RWPE2 (cell line): ENCODE results near the gene LUZP1.

Source experiments
- ATAC-seq: fragments of 200-7000 bp; cut with Tn5 transposase; 3 replicates; pipeline ENCODE4 v1.9.1; 2021; ENCODE audit warnings: low read depth
- DNase-seq: peaks from one replicate; pipeline ENCODE4 v3.0.0-alpha.2; 2020; ENCODE audit warnings: low spot score
- H3K27ac ChIP-seq: fragments of 450-650 bp; 2 replicates; pipeline ENCODE4 v1.5.1; 2017; ENCODE audit warnings: mild to moderate bottlenecking; ENCODE audit not compliant: poor library complexity, severe bottlenecking
- H3K27me3 ChIP-seq: fragments of 250-450 bp; sonication (Bioruptor Pico); 2 replicates; pipeline ENCODE4 v1.5.1; 2021; ENCODE audit warnings: mild to moderate bottlenecking, moderate library complexity; ENCODE audit not compliant: insufficient read depth, poor library complexity, severe bottlenecking
- H3K36me3 ChIP-seq: fragments of 250-450 bp; sonication (Bioruptor Pico); 2 replicates; pipeline ENCODE4 v1.5.1; 2020; ENCODE audit warnings: low read depth, mild to moderate bottlenecking, moderate library complexity
- H3K4me1 ChIP-seq: fragments of 250-450 bp; sonication (Bioruptor Pico); 2 replicates; pipeline ENCODE4 v1.5.1; 2021; ENCODE audit warnings: mild to moderate bottlenecking, moderate library complexity; ENCODE audit not compliant: insufficient read depth, poor library complexity, severe bottlenecking
- H3K4me3 ChIP-seq: fragments of 250-450 bp; sonication (Bioruptor Pico); 2 replicates; pipeline ENCODE4 v1.5.1; 2021; ENCODE audit warnings: mild to moderate bottlenecking, moderate library complexity; ENCODE audit not compliant: severe bottlenecking
- H3K9me3 ChIP-seq: fragments of 250-450 bp; sonication (Bioruptor Pico); 2 replicates; pipeline ENCODE4 v1.5.1; 2021; ENCODE audit warnings: mild to moderate bottlenecking, moderate library complexity; ENCODE audit not compliant: severe bottlenecking
- CTCF ChIP-seq: fragments of 450-650 bp; IDR thresholded peaks from one replicate; pipeline ENCODE4 v1.5.1; 2017; ENCODE audit warnings: mild to moderate bottlenecking, moderate library complexity; ENCODE audit not compliant: poor library complexity, severe bottlenecking

The LUZP1 gene

DNA sequence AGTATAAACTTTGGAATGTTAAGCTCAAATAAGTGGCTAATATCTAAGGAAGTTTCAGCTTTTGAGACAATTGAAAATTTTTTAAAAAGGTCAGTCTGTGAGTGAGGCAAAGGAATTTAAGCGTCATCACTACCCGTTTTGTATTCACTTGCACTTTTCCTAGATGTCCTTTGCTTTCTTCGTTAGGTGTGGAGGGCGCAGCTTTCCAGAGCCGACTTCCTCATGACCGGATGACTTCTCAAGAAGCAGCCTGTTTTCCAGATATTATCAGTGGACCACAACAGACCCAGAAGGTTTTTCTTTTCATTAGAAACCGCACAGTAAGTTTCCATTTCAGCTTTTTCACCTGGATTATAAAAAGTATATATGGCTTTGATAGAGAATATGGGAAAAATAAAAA lies 118.5 kb downstream of the LUZP1 start:
- no peak for TF ChIP-seq CTCF
- no peak overlapping the region for H3K27ac ChIP-seq
- DNase-seq (no peak), ATAC-seq (no peak)
- no peaks in the 10 kb centered on the region for H3K27me3 ChIP-seq
- H3K4me1 ChIP-seq: peaks cover 16% of the 10 kb centered on the region
- peaks cover 76% of the 10 kb centered on the region for H3K36me3 ChIP-seq
- no peak overlapping the region for H3K4me3 ChIP-seq
- no peaks in the 10 kb centered on the region for H3K9me3 ChIP-seq

- ATAC-seq (peak; percentile 52; the same call in 2 of the 3 replicates), DNase-seq (no peak)
- Histone ChIP-seq H3K4me1 (peaks cover 36% of the 10 kb centered on the region), H3K36me3 (peaks cover 25% of the 10 kb centered on the region), H3K9me3 (no peaks in the 10 kb centered on the region), H3K27me3 (no peaks in the 10 kb centered on the region), H3K27ac (peak overlapping the region; percentile 36), H3K4me3 (no peak overlapping the region)
- no peak for TF ChIP-seq CTCF
These were observed 124.6 kb downstream of the LUZP1 start for GRCh38 chr1:23044035-23044434.

DNA sequence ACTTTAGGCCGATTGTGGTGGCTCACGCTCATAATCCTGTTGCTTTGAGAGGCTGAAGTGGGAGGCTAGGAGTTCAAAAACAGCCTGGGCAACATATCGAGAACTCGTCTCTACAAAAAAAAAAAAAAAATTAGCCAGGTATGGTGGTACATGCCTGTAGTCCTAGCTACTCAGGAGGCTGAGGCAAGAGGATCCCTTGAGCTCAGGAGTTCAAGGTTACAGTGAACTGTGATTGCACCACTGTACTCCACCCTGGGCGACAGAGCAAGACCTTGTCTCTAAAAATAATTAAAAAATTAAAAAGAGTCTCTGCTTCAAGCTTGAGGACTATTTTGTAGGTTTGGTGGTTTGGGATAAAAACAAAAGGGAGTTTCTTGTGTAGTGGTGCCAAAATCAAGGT lies 128.1 kb downstream of the LUZP1 start:
- H3K4me1 ChIP-seq: peaks cover 24% of the 10 kb centered on the region
- no peaks in the 10 kb centered on the region for H3K27me3 ChIP-seq
- no peak for TF ChIP-seq CTCF
- H3K9me3 ChIP-seq: no peaks in the 10 kb centered on the region
- H3K4me3 ChIP-seq: no peak overlapping the region
- H3K27ac ChIP-seq: no peak overlapping the region
- DNase-seq: no peak
- H3K36me3 ChIP-seq: peaks cover 19% of the 10 kb centered on the region
- ATAC-seq: no peak

- ATAC-seq: no peak
- no peak overlapping the region for H3K27ac ChIP-seq
- H3K4me3 ChIP-seq: no peak overlapping the region
- H3K9me3 ChIP-seq: no peaks in the 10 kb centered on the region
- H3K4me1 ChIP-seq: peaks cover 17% of the 10 kb centered on the region
- no peak for DNase-seq
- peaks cover 19% of the 10 kb centered on the region for H3K36me3 ChIP-seq
- no peak for TF ChIP-seq CTCF
- no peaks in the 10 kb centered on the region for H3K27me3 ChIP-seq
These were observed 129.3 kb downstream of the LUZP1 start for GRCh38 chr1:23039308-23039826.

- no peak overlapping the region for H3K27ac ChIP-seq
- no peak overlapping the region for H3K4me3 ChIP-seq
- no peak for TF ChIP-seq CTCF
- no peak for DNase-seq
- no peaks in the 10 kb centered on the region for H3K4me1 ChIP-seq
- no peak for ATAC-seq
- peaks cover 31% of the 10 kb centered on the region for H3K36me3 ChIP-seq
- H3K27me3 ChIP-seq: no peaks in the 10 kb centered on the region
- H3K9me3 ChIP-seq: no peaks in the 10 kb centered on the region
These were observed 131.4 kb downstream of the LUZP1 start for GRCh38 chr1:23037081-23037740.
